ENCODE measurements around the gene FASN.

FASN gene

GRCh38 chr17:82089723-82090548, 8.1 kb downstream of the FASN start:
- in situ Hi-C loops (cut with HindIII; ENCODE audit: low sequenced_read_pairs) = no loop called here

GRCh38 chr17:82088838-82089722, 9.0 kb downstream of the FASN start:
- in situ Hi-C loops (cut with HindIII; ENCODE audit: low sequenced_read_pairs) = no loop called here

- in situ Hi-C loops (cut with HindIII; ENCODE audit: low sequenced_read_pairs) = no loop called here
Observed at GRCh38 chr17:82087961-82088837, 9.8 kb downstream of the FASN start.

GRCh38 chr17:82086941-82087906, 10.8 kb downstream of the FASN start:
- in situ Hi-C loops (cut with HindIII; ENCODE audit: low sequenced_read_pairs) = no loop called here

GRCh38 chr17:82085931-82086764, 11.9 kb downstream of the FASN start:
- in situ Hi-C loops (cut with HindIII; ENCODE audit: low sequenced_read_pairs) = no loop called here

GRCh38 chr17:82085031-82085861, 12.8 kb downstream of the FASN start:
- in situ Hi-C loops (cut with HindIII; ENCODE audit: low sequenced_read_pairs) = no loop called here

GRCh38 chr17:82084373-82085030, 13.5 kb downstream of the FASN start:
- in situ Hi-C loops (cut with HindIII; ENCODE audit: low sequenced_read_pairs) = no loop called here

- in situ Hi-C loops (cut with HindIII; ENCODE audit: low sequenced_read_pairs) = no loop called here
Observed at GRCh38 chr17:82083533-82084359, 14.3 kb downstream of the FASN start.

- in situ Hi-C loops (cut with HindIII; ENCODE audit: low sequenced_read_pairs) = no loop called here
Observed at GRCh38 chr17:82083009-82083408, 15.0 kb downstream of the FASN start.

- in situ Hi-C loops (cut with HindIII; ENCODE audit: low sequenced_read_pairs) = no loop called here
Observed at GRCh38 chr17:82082456-82082855, 15.6 kb downstream of the FASN start.

GRCh38 chr17:82081966-82082365, 16.1 kb downstream of the FASN start:
- in situ Hi-C loops (cut with HindIII; ENCODE audit: low sequenced_read_pairs) = no loop called here

- in situ Hi-C loops (cut with HindIII; ENCODE audit: low sequenced_read_pairs) = no loop called here
Observed at GRCh38 chr17:82081546-82081945, 16.5 kb downstream of the FASN start.

- in situ Hi-C loops (cut with HindIII; ENCODE audit: low sequenced_read_pairs) = no loop called here
Observed at GRCh38 chr17:82080789-82081464, 17.1 kb downstream of the FASN start.

- in situ Hi-C loops (cut with HindIII; ENCODE audit: low sequenced_read_pairs) = no loop called here
Observed at GRCh38 chr17:82080048-82080788, 17.8 kb downstream of the FASN start.

- in situ Hi-C loops (cut with HindIII; ENCODE audit: low sequenced_read_pairs) = no loop called here
Observed at GRCh38 chr17:82079001-82079677, 18.9 kb downstream of the FASN start.
